HepG2 (cell line): Measurements from ENCODE around the gene TCN1. TPM values are rescaled to one million over a fixed set of nuclear protein-coding genes. Genes with fewer than 3 reads are reported as not detected.
A peak's percentile ranks its signal among the peaks of the same experiment; 100 is the strongest.

ENCODE experiments used
- ATAC-seq: fragments of 200-7000 bp; cut with Tn5 transposase; 3 replicates; pipeline ENCODE4 v1.9.1; 2020; ENCODE audit warnings: mild to moderate bottlenecking, moderate library complexity
- BruUV-seq: library from RNA; stranded (reverse); fragments of 400-500 nt; replicated peaks from 2 replicates; lab custom pipeline; 2021; lab: Mats Ljungman, UMichigan
- CTCF ChIA-PET: fragments of 300-600 bp; formaldehyde crosslinking; extraction: SDS; loops from one replicate; lab custom pipeline; 2021; ENCODE audit warnings: low total read pairs, inconsistent platforms, low intra/inter-chr PET ratio; lab: Yijun Ruan, JAX
- POLR2A ChIA-PET: fragments of 350-600 bp; sonication (Branson Sonifier 250); formaldehyde crosslinking; loops from one replicate; lab custom pipeline; 2020; ENCODE audit warnings: antibody characterized with exemption, inconsistent platforms; lab: Yijun Ruan, JAX
- DNase-seq: peaks from one replicate; pipeline ENCODE4 v3.0.0-alpha.2; 2015; ENCODE audit warnings: low spot score
- FAIRE-seq: peaks from 3 replicates; lab custom pipeline; 2011; peaks lifted over from hg19 to GRCh38; lab: Jason Lieb, UNC
- H2AFZ ChIP-seq: one replicate; pipeline ENCODE4 v1.6.1; 2011; ENCODE audit warnings: low read length, inconsistent platforms
- H3K27ac ChIP-seq: fragments of 300-600 bp; 3 replicates; pipeline ENCODE4 v1.8.0; 2011; ENCODE audit warnings: mixed run types, mild to moderate bottlenecking, mixed read lengths, low read length, inconsistent platforms; ENCODE audit not compliant: insufficient read depth; ENCODE audit errors: extremely low read length
- H3K27me3 ChIP-seq, 2 experiments: fragments of 200-600 bp in 1 of 2; 2 replicates in 1 of 2; 3 replicates in 1 of 2; pipeline versions ENCODE4 v1.6.0 to v1.8.0; 2011; ENCODE audit warnings: low read length in 2 of 2, mild to moderate bottlenecking in 2 of 2, moderate library complexity in 2 of 2, inconsistent platforms in 1 of 2; ENCODE audit not compliant: insufficient read depth in 2 of 2, control insufficient read depth in 1 of 2
- H3K36me3 ChIP-seq, 2 experiments: fragments of 200-600 bp in 1 of 2; replicated peaks in 1 of 2; 2 replicates in 1 of 2; 3 replicates in 1 of 2; pipeline versions ENCODE4 v1.5.1 to v1.8.0; 2011; ENCODE audit warnings: low read length in 2 of 2, inconsistent platforms in 1 of 2; ENCODE audit not compliant: insufficient read depth in 2 of 2, control insufficient read depth in 1 of 2
- H3K4me1 ChIP-seq: 2 replicates; pipeline ENCODE4 v1.5.1; 2012; ENCODE audit warnings: low read length, inconsistent platforms; ENCODE audit not compliant: insufficient read depth
- H3K4me2 ChIP-seq: 2 replicates; pipeline ENCODE4 v1.6.0; 2011; ENCODE audit warnings: low read depth, low read length, inconsistent platforms
- H3K4me3 ChIP-seq, 3 experiments: fragments of 200-600 bp in 1 of 3; sonication (generic), shearing (Covaris generic) in 1 of 3; replicated peaks in 1 of 3; 2 replicates each; pipeline ENCODE4 v1.5.1; 2011 to 2016; ENCODE audit warnings: low read length in 3 of 3, inconsistent platforms in 2 of 3, low read depth in 2 of 3, mild to moderate bottlenecking in 2 of 3, control low read depth in 1 of 3, mixed read lengths in 1 of 3; ENCODE audit not compliant: insufficient read depth in 1 of 3
- H3K79me2 ChIP-seq: one replicate; pipeline ENCODE4 v1.6.1; 2011; ENCODE audit warnings: low read length, inconsistent platforms; ENCODE audit not compliant: insufficient read depth
- H3K9ac ChIP-seq: 2 replicates; pipeline ENCODE4 v1.6.0; 2011; ENCODE audit warnings: mild to moderate bottlenecking, low read depth, low read length, inconsistent platforms; ENCODE audit not compliant: insufficient read depth
- H3K9me3 ChIP-seq: 2 replicates; pipeline ENCODE4 v1.5.1; 2012; ENCODE audit warnings: mild to moderate bottlenecking, low read length
- H4K20me1 ChIP-seq: 2 replicates; pipeline ENCODE4 v1.6.0; 2011; ENCODE audit warnings: inconsistent platforms, mild to moderate bottlenecking, low read length, moderate library complexity; ENCODE audit not compliant: insufficient read depth
- CBX1 ChIP-seq: IDR thresholded peaks from one replicate; pipeline ENCODE4 v1.6.1; 2016; ENCODE audit warnings: antibody characterized with exemption, low read depth
- CBX5 ChIP-seq: sonication (generic); formaldehyde crosslinking; IDR thresholded peaks from 2 replicates; pipeline ENCODE4 v1.4.0; 2020; ENCODE audit warnings: missing genetic modification reagents, borderline replicate concordance
- CEBPB ChIP-seq: IDR thresholded peaks from 2 replicates; pipeline ENCODE4 v1.6.1; 2011; ENCODE audit warnings: low read depth, low read length, improper control_type of control experiment, borderline replicate concordance
- FOXA3 ChIP-seq: IDR thresholded peaks from 2 replicates; pipeline ENCODE4 v1.6.1; 2016; ENCODE audit warnings: missing genetic modification reagents, missing compliant biosample characterization
- FOXJ3 ChIP-seq: sonication (generic); formaldehyde crosslinking; IDR thresholded peaks from 2 replicates; pipeline ENCODE4 v1.4.0; 2020; ENCODE audit warnings: missing genetic modification reagents, mild to moderate bottlenecking, borderline replicate concordance
- KLF13 ChIP-seq: sonication (generic); formaldehyde crosslinking; IDR thresholded peaks from 2 replicates; pipeline ENCODE4 v1.4.0; 2020; ENCODE audit warnings: mild to moderate bottlenecking, missing genetic modification reagents
- MATR3 ChIP-seq: sonication (generic); formaldehyde crosslinking; IDR thresholded peaks from 2 replicates; pipeline ENCODE4 v1.4.0; 2020; ENCODE audit warnings: missing genetic modification reagents
- MAZ ChIP-seq, 2 experiments: sonication (generic) in 1 of 2; formaldehyde crosslinking in 1 of 2; IDR thresholded peaks; 2 replicates each; pipeline versions ENCODE4 v1.5.0 to v1.6.1; 2012 to 2020; ENCODE audit warnings: low read depth in 2 of 2, mild to moderate bottlenecking in 2 of 2, borderline replicate concordance in 1 of 2, improper control_type of control experiment in 1 of 2, low read length in 1 of 2, missing genetic modification reagents in 1 of 2, moderate library complexity in 1 of 2
- ONECUT2 ChIP-seq: sonication (generic); formaldehyde crosslinking; IDR thresholded peaks from 2 replicates; pipeline ENCODE4 v1.4.0; 2020; ENCODE audit warnings: missing genetic modification reagents
- SNAPC2 ChIP-seq: sonication (generic); formaldehyde crosslinking; IDR thresholded peaks from 2 replicates; pipeline ENCODE4 v1.8.1; 2022; ENCODE audit warnings: mild to moderate bottlenecking, missing genetic modification reagents
- ZMYM4 ChIP-seq: sonication (generic); formaldehyde crosslinking; IDR thresholded peaks from 2 replicates; pipeline ENCODE4 v1.8.1; 2023; ENCODE audit warnings: mild to moderate bottlenecking, missing genetic modification reagents
- WGBS: methylation state at CpG from one replicate; pipeline ENCODE4 v1.1.6; 2017; ENCODE audit warnings: low lambda C conversion rate; 5-methylcytosine and 5-hydroxymethylcytosine counted together
- in situ Hi-C: cut with HindIII; loops from 2 replicates; pipeline ENCODE4 v1.10.0; 2017; ENCODE audit warnings: low pct_unique_long_range_greater_than_20kb; ENCODE audit not compliant: extremely low pct_ligation_motif_present
- intact Hi-C: fragments of 100-400 bp; cut with micrococcal nuclease; formaldehyde crosslinking; loops from one replicate; pipeline ENCODE4 v1.10.0; 2022; ENCODE audit not compliant: unreplicated experiment
- polyA plus RNA-seq, 8 experiments: library from polyadenylated mRNA; depleted of rRNA in 3 of 8; stranded (reverse) in 7 of 8; unstranded in 1 of 8; fragments of >200 nt; fragmentation: Illumina TruSeq in 4 of 8; extraction: Trizol in 4 of 8; gene quantifications; 2 replicates each; pipeline versions ENCODE4 v1.2.1 to v1.2.3, GENCODE V29; 2011 to 2016; ENCODE audit warnings: low read depth in 4 of 8, missing spikeins in 1 of 8, mixed read lengths in 1 of 8; ENCODE audit not compliant: insufficient read depth in 1 of 8
- total RNA-seq, 5 experiments: library from RNA; depleted of rRNA; stranded (reverse); fragments of >200 nt; fragmentation: Illumina TruSeq; extraction: Trizol; gene quantifications; 2 replicates each; pipeline ENCODE4 v1.2.3, GENCODE V29; 2016; ENCODE audit warnings: low read depth in 1 of 5
- TF ChIP-seq, protein P1 (sequence below): sonication (generic); formaldehyde crosslinking; IDR thresholded peaks from 2 replicates; pipeline ENCODE4 v1.4.0; 2020; ENCODE audit warnings: mild to moderate bottlenecking, missing genetic modification reagents, borderline replicate concordance
- TF ChIP-seq, protein P2 (sequence below): sonication (generic); formaldehyde crosslinking; conservative IDR thresholded peaks from 2 replicates; pipeline ENCODE4 v1.4.0; 2020; ENCODE audit warnings: mild to moderate bottlenecking, missing genetic modification reagents, moderate library complexity
- TF ChIP-seq, protein P3 (sequence below): IDR thresholded peaks from 2 replicates; pipeline ENCODE4 v1.6.1; 2012; ENCODE audit warnings: low read depth, low read length, improper control_type of control experiment

Gene TCN1
- total and polyA plus RNA-seq, 2 of the 13 experiments (the other 11 are each of a cell fraction or from before 2014, with no cell fraction given) = not detected

DNA sequence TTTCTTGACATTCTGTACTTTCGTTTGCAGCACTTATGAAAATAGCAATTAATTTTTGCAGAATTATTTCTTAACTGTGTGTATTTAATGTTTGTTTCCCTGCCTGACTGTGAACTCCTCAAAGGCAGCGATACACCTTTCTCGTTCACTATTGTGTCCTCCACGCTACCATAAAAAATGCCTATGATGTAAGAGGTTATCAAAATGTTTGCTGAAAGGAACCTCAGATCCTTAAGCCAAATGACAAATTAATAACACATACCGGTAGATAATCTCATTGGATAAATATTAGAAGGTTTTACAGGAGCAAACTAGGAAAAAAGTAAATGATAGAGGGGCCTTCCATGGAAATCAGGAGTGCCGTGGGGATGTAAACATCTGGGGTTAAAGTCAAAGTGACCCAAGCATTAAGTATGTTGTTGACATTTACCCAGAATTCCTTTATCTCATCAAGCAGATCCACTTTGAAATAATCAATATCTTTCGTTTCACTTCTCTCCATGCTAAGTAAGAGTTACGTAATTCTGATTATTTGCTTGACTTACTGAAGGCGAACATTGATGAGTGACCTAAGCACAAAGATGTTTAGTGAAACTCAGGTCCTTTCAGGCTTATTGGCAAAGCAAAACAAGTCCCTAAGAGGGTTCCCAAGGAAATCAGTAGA lies 9.7 kb upstream of the TCN1 start:
- Histone ChIP-seq H2AFZ (no peak overlapping the region), H3K27me3 (no peaks in the 10 kb centered on the region), H3K4me1 (peaks cover 10% of the 10 kb centered on the region), H3K9ac (no peak overlapping the region), H3K79me2 (no peaks in the 10 kb centered on the region), H3K4me3 (no peak overlapping the region), H4K20me1 (no peaks in the 10 kb centered on the region), H3K4me2 (no peak overlapping the region), H3K36me3 (no peaks in the 10 kb centered on the region), H3K9me3 (no peaks in the 10 kb centered on the region), H3K27ac (no peak overlapping the region)
- BruUV-seq = no TSS peak
- 3% methylated on average over 9 of the region's 9 CpGs for WGBS
- FAIRE-seq = no peak
- ChIA-PET POLR2A (no interaction called here), CTCF (no interaction called here)
- DNase-seq = peak; percentile 21
- peak; percentile 55; the same call in 2 of the 3 replicates for ATAC-seq
- in situ Hi-C loops (no loop called here), intact Hi-C loops (no loop called here)
- TF ChIP-seq FOXA3 (CRISPR knock-in tag) = peak; percentile 80
- TF ChIP-seq, protein P1, sequence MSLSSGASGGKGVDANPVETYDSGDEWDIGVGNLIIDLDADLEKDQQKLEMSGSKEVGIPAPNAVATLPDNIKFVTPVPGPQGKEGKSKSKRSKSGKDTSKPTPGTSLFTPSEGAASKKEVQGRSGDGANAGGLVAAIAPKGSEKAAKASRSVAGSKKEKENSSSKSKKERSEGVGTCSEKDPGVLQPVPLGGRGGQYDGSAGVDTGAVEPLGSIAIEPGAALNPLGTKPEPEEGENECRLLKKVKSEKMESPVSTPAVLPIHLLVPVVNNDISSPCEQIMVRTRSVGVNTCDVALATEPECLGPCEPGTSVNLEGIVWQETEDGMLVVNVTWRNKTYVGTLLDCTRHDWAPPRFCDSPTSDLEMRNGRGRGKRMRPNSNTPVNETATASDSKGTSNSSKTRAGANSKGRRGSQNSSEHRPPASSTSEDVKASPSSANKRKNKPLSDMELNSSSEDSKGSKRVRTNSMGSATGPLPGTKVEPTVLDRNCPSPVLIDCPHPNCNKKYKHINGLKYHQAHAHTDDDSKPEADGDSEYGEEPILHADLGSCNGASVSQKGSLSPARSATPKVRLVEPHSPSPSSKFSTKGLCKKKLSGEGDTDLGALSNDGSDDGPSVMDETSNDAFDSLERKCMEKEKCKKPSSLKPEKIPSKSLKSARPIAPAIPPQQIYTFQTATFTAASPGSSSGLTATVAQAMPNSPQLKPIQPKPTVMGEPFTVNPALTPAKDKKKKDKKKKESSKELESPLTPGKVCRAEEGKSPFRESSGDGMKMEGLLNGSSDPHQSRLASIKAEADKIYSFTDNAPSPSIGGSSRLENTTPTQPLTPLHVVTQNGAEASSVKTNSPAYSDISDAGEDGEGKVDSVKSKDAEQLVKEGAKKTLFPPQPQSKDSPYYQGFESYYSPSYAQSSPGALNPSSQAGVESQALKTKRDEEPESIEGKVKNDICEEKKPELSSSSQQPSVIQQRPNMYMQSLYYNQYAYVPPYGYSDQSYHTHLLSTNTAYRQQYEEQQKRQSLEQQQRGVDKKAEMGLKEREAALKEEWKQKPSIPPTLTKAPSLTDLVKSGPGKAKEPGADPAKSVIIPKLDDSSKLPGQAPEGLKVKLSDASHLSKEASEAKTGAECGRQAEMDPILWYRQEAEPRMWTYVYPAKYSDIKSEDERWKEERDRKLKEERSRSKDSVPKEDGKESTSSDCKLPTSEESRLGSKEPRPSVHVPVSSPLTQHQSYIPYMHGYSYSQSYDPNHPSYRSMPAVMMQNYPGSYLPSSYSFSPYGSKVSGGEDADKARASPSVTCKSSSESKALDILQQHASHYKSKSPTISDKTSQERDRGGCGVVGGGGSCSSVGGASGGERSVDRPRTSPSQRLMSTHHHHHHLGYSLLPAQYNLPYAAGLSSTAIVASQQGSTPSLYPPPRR (CRISPR knock-in tag) = no peak
- no peak for TF ChIP-seq CBX5 (CRISPR knock-in tag)
- TF ChIP-seq ZMYM4 (CRISPR knock-in tag) = peak; percentile 44; the same call in 1 of the 2 replicates
- peak; percentile 57; the same call in 1 of the 2 replicates for TF ChIP-seq CEBPB
- no peak for TF ChIP-seq CBX1
- TF ChIP-seq, protein P2, sequence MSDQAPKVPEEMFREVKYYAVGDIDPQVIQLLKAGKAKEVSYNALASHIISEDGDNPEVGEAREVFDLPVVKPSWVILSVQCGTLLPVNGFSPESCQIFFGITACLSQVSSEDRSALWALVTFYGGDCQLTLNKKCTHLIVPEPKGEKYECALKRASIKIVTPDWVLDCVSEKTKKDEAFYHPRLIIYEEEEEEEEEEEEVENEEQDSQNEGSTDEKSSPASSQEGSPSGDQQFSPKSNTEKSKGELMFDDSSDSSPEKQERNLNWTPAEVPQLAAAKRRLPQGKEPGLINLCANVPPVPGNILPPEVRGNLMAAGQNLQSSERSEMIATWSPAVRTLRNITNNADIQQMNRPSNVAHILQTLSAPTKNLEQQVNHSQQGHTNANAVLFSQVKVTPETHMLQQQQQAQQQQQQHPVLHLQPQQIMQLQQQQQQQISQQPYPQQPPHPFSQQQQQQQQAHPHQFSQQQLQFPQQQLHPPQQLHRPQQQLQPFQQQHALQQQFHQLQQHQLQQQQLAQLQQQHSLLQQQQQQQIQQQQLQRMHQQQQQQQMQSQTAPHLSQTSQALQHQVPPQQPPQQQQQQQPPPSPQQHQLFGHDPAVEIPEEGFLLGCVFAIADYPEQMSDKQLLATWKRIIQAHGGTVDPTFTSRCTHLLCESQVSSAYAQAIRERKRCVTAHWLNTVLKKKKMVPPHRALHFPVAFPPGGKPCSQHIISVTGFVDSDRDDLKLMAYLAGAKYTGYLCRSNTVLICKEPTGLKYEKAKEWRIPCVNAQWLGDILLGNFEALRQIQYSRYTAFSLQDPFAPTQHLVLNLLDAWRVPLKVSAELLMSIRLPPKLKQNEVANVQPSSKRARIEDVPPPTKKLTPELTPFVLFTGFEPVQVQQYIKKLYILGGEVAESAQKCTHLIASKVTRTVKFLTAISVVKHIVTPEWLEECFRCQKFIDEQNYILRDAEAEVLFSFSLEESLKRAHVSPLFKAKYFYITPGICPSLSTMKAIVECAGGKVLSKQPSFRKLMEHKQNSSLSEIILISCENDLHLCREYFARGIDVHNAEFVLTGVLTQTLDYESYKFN (CRISPR knock-in tag) = peak; percentile 34; the same call in 1 of the 2 replicates
- peak; percentile 81 for TF ChIP-seq ONECUT2
- no peak for TF ChIP-seq SNAPC2 (CRISPR knock-in tag)
- peak; percentile 58; the same call in 1 of the 2 replicates for TF ChIP-seq FOXJ3
- no peak for TF ChIP-seq KLF13 (CRISPR knock-in tag)
- TF ChIP-seq MATR3 = no peak
- TF ChIP-seq MAZ (IDR thresholded peaks at IDR 0.05; ENCODE audit: borderline replicate concordance, low read depth, low read length) = no peak
- no peak for TF ChIP-seq MAZ (CRISPR knock-in tag; IDR thresholded peaks at IDR 0.05; ENCODE audit: low read depth)
- TF ChIP-seq, protein P3, sequence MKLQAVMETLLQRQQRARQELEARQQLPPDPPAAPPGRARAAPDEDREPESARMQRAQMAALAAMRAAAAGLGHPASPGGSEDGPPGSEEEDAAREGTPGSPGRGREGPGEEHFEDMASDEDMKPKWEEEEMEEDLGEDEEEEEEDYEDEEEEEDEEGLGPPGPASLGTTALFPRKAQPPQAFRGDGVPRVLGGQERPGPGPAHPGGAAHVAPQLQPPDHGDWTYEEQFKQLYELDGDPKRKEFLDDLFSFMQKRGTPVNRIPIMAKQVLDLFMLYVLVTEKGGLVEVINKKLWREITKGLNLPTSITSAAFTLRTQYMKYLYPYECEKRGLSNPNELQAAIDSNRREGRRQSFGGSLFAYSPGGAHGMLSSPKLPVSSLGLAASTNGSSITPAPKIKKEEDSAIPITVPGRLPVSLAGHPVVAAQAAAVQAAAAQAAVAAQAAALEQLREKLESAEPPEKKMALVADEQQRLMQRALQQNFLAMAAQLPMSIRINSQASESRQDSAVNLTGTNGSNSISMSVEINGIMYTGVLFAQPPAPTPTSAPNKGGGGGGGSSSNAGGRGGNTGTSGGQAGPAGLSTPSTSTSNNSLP = peak; percentile 77
